CD4-positive, alpha-beta T cell treated with Interleukin-6 at 100 ng/mL for 8 hours (primary cell): ENCODE measurements around the gene CERK.

ENCODE experiments used
- DNase-seq: peaks from one replicate; pipeline ENCODE4 v3.0.0-alpha.2; 2020; ENCODE audit warnings: mixed read lengths, low spot score

The CERK gene

DNA sequence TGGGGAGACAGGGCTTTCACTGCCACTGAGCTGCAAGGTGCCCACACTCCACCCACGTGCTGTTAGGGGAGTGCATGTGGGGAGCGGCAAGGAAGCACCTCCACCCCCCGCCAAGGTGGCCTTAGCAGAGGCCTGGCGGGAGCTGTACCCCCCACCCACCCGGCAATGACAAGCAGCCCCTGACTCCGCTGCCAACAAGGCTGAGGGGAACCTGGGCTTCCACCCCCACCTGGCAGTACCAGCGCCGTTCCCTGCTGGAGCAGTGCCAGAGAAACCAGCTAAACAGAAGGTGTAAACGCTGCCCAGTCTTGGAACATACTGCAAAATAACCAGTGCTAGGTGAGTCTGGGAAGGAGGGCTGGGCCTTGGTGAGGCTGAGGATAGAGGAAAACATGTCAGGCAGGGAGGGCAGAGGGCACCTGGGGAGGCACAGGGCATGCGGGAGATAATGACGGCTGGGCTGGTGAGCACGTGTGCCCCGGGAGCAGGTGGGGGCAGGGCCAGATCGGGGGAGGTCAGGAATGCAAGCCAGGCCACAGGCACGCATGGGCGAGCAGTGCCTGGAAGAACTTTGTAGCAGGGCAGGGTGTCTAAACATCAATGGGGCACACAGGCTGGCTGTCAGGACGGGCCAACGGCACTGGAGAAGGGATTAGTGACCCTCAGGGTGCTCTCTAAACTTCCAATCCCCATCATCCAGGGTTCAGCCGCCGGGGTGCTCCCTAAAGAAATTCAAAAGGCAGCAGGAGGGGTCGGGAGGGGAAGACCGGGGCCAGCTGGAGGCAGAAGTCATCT is 6.6 kb downstream of the CERK start:
- DNase-seq: no peak

- DNase-seq: no peak
Observed at GRCh38 chr22:46730568-46731245, 7.3 kb downstream of the CERK start.

- no peak for DNase-seq
Observed at GRCh38 chr22:46728470-46728869, 9.6 kb downstream of the CERK start.

GRCh38 chr22:46727813-46728364 is 10.2 kb downstream of the CERK start:
- no peak for DNase-seq

DNA sequence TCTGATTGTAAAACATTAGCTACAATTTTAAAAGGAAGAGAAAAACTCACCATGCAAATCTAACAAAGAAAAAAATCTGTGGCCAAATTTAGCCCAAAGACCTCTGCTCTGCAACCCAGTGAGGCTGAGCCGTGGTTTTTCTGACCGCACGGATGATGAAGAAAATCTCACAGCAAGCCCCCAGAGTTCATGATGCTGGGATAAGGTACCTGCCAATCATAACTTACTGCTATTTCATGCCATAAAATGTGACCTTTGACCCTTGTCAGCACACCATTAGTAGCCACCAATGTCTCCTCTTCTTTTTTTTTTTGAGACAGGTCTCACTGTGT is 11.1 kb downstream of the CERK start:
- no peak for DNase-seq

- no peak for DNase-seq
Observed at GRCh38 chr22:46726066-46726985, 11.7 kb downstream of the CERK start.

DNA sequence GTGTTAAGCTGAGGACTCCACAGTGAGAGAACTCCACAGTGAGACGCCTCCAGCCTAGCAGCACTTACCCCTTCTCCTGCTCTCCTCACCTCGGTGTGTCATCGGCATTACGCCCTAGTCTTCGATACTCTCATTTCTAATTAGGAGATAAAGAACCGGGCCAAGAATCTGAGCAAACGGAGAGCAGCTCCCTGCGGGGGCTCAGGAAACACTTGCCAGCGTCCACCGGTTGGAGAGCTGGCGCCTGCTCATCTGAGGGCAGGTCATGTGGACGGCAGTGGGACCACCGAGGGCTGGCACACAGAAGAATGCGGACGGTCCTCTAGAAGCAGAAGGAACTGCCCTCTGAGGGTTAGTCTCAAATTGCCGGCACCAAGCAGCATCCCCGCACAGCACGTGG is 13.0 kb downstream of the CERK start:
- DNase-seq: no peak

- DNase-seq: no peak
Observed at GRCh38 chr22:46723882-46724281, 14.2 kb downstream of the CERK start.

DNA sequence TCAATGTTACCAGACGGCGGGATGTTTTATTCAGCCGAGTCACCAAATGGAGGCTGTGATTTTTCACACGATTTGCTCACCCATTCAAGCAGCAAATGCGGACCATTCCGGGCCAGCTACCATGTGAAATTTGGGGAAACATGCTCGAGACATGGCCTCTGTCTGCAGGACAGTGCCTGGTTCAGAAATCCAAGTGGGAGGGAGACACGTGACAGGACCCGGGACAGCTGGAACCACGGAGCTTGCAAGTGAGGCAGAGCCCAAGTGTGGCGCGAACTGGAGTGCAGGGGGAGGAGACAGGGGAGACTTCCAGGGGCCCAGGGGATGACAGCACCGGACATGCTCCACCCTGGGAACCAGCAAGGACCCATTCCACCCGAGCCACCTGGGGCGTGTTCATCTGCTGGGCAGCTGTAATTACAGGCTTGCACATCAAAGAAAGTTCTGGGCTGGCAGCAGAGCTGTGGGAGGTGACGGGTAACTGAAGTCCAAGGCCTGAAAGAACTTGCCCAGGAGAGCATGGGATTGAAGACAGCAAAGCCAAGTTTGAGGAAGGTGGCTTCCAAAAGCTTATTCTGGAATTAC is 16.5 kb downstream of the CERK start:
- DNase-seq: no peak

DNA sequence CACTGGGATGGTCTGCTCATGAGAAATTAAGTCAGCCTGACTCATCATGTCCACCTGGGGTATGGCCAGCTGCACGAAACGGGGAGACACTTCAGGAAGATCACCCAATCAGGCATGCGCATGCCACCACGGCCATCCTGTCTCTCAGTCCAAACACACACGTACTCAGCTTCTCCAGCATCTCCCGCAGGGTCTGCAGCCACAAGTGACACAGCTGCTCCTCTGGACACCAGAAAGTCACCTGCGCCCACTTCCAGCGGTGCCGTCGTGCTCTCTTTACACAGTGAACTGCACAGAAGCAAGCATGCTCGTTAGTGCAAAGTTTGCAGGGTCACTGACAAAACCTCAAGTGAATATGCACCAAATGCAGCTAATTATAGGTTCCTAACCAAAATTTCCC is 18.1 kb downstream of the CERK start:
- no peak for DNase-seq

DNA sequence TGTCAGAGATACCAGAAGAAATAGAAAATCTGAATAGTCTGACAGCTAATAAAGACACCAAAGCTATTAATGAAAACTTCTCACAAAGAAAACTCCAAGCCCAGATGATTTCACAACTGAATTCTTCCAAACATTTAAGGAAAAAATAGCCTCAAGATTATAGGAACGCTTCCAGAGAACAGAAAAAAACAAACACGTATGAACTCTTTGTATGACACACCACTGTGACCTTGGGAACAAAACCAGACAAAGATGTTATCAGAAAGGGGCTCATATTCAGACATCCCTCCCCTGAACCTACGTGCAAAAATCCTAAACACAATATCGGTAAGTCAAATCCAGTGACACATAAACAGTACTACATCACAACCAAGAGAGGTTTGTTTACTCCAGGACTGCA is 23.5 kb downstream of the CERK start:
- DNase-seq: no peak

- no peak for DNase-seq
Observed at GRCh38 chr22:46712288-46712687, 25.8 kb downstream of the CERK start.

DNA sequence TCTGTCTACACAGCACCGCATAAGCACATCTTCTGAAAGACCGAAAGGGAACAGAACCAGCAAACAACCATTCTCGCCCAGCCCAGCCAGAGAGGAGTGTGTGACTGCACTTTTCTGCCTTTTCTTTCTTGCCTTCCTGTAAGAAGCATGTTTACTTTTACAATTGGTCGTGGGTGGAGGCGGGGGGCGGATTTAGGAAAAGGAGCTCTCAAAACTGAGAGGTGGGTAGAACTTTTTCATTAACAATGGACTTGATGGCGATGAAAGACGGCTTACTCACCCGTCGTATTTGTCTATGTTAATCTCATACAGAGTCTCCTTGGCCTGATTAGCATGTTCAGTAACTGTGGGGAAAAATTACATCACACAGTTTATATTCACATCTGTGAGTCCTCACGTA is 27.2 kb downstream of the CERK start:
- DNase-seq: no peak

DNA sequence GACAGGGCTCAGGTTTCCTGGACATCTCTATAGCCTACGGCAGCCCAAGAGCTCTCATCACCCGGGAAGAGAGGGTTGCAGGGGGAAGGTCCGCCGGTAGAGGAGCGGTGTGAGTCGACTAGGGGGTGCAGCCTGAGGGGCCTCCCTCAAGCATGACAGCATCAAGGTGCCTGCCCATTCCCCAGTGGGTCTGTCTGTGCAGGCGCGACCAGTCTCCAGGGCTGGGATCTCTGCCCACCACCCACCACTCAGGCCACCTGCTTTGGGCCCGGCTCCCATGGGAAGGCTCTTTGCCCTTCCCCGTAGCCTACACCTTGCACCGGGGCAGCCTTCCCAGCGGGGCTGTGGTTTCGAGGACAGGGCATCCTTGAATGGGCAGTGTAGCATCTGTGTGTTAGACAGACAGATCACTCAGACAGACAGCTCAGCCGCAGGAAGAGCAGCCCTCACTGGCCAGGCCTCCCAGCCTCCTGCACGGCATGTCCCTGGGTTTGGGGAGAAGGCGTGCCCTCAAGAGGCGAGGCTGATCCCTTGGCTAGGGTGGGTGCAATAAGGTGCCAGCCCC is 29.2 kb downstream of the CERK start:
- no peak for DNase-seq

DNA sequence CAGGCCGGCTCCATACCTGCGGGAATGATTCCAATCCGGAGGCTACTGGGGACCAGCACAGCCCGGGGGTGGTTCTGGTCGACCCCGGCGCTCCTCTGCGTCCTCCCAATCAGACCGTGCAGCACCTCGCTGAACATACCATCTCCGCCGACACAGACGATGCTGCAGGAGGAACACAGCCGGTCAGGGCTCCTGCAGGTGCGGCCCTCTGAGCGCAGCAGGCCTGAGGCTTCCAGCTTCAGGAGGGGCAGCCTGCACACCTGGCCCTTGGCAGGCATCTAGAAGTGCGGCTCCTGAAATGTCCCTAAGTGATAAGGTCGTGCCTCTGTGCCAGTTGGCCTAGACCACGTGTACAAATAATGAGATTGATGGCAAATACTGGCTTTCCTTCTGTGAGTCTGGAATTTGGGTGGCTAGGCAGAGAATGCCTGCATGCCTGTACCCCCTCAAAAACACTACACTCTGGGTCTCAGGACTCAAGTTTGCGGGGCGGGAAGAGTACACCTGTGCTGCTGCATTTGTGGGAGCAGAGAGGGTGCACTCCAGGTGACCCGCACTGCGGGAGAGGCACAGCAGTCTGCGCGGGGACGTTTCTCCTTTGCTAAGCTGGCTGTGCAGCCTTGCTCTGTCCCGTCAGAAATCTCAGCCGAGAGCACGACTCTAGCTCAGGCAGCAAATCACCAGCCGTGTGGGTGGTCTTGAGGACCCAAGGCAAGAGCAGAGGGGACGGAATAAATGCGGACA is 30.1 kb downstream of the CERK start:
- DNase-seq: no peak

GRCh38 chr22:46707305-46707704 is 30.7 kb downstream of the CERK start:
- DNase-seq: no peak

DNA sequence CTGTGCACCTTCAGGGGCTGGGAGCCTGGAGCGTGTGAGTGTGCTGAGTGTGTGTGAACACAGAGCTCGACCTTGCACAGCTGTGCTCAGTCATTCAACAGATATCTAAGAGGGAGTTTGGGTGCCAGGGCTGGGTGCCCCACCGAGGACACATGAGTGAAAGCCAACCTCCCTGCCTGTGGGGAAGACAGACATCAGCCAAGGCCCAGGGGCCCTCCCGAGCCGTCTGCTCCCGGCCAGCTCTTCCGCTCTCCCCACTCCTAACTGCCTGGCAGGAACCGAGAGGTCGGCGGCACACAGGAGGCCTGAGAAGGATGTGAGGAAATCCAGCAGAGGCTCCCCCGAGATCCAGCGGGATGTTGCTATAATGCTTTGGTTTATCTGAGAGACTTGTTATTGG is 32.0 kb downstream of the CERK start:
- DNase-seq: no peak

GRCh38 chr22:46703996-46704370 is 34.1 kb downstream of the CERK start:
- no peak for DNase-seq

- DNase-seq: no peak
Observed at GRCh38 chr22:46703171-46703995, 34.7 kb downstream of the CERK start.

DNA sequence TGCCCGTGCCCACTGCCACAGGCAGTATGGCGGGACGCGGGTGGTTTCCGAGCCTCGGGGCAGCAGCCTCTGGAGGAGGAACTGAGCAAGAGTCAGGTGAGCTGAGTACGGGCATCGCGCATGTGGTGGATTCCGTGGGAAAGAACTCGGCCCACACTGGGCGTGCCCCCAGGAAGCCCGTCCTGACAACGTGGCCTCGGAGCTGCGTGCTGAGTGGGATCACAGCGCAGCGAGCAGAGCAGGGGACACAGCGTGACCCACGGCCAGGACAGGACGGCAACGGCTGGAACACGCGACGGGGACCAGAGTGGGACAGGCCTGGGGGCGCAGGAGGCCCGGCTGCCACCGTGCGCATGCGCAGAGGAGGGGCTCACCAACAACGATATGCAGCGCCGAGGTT is 36.8 kb downstream of the CERK start:
- DNase-seq: no peak
